ENCODE results near the gene B4GALNT4. TPM values are rescaled to one million over a fixed set of nuclear protein-coding genes. Genes with fewer than 3 reads are reported as not detected.
"Not testable (repeated sequence)": the region's sequence is repeated elsewhere in the genome, so short reads cannot be mapped to it uniquely, and the experiment has no call there.

Gene B4GALNT4
- total RNA-seq, 1 experiment from 2014 or later, result 8.1 TPM

GRCh38 chr11:390175-390574 lies 20.9 kb downstream of the B4GALNT4 start:
- no peak for DNase-seq (ENCODE audit: extremely low read depth, low read depth)

- no peak for DNase-seq (ENCODE audit: extremely low read depth, low read depth)
Measured at GRCh38 chr11:391117-392017, 22.1 kb downstream of the B4GALNT4 start.

DNA sequence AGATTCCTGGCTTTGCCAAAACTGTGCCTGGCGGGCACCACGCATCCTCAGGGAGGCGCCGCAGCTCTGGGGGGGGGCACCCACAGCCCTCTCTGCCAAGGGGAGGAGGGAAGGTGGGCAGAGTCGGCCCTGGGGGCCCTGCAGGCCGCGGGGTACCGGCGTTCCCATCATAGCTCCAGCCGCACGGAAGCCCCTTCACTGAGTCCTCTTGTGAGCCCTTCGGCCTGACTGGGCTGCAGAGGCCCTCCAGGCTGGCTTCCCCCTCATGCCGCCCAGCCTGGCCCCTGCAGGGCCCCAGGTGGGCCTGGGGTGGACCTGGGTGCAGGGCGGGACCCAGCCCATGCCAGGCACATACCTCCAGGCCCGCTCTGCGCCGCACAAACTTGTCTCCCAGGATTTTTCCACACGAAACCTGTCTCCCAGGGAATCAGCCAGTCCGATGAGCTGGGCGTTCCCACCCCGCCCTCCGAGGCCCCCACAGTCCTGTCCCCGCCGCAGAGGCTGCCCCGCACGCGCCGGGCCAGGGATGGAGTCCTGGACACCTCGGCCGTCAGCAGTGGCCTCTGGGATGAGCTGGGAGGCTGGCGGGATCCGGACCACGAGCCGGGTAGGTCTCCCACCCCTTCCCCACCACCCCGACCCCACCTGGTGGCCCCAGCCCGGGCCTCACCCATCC lies 22.9 kb downstream of the B4GALNT4 start:
- no peak for DNase-seq (ENCODE audit: extremely low read depth, low read depth)

DNA sequence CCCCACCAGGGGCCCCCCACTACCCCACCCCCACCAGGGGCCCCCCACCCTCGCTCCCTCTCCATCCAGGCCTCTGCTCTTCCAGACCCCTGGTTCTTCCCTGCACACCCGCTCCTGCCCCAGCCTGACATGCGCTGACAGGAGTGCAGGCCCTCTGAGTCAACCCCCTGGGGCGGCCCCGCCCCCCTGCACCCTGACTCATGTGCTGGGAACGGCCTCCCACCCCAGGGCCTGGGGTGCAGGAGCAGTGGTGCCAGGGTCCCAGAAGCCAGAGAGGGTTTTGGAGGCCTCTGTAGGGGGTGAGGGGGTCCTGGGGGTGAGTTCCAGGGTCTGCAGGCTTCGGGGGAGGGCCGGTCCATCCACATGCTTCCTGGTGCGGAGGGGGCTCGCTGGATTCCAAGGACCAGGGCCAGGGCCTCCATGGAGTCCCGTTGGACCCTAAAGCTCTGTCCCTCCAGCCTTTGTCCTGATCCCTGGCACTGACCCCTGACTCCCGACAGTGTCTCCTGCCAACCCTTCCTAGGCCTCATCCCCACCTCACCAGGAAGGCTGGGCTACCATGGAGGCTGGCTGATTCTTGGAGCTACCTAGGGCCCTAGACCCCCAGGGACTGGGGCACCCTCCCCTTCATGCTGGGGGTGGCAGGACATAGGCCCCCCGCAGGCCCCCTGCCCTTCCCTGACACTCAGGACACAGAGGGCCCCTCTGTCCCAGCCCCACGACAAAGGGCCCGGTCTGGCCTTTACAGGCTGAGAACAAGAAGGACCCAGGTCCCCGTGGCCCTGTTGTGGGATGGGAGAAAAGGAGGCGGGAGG lies 24.1 kb downstream of the B4GALNT4 start:
- peak; percentile 77 for DNase-seq (ENCODE audit: extremely low read depth, low read depth)

DNA sequence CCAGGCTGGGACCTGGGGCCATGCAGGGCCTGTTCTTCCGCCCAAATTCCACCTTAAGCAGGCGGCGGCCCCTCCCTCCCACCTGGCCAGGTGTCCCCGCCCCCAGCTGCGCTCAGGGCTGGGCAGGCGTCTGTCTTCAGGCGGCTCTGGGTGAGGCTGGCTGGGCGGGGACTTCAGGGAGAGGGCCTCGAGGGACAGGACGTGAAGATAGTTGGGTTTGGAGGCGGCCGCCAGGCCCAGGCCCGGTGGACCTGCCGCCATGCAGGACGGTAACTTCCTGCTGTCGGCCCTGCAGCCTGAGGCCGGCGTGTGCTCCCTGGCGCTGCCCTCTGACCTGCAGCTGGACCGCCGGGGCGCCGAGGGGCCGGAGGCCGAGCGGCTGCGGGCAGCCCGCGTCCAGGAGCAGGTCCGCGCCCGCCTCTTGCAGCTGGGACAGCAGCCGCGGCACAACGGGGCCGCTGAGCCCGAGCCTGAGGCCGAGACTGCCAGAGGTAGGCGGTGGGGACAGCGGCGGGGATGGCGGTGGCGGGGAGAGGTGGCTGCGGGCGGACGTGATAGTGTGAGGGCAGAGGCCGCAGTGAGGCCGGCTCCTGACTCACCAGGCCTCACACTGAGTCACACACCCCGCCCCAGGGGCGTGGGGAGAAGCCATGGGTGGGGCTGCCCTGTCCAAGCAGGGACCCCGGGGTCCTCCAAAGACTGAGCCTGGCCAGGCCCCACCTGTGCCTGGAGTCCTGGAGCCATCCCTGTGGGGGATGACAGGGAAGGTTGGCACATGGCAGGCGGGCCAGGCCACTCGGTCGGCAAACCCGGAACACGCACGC lies 24.9 kb downstream of the B4GALNT4 start, which contains the start of gene PKP3:
Gene PKP3, plus strand, starts transcription at position 176 of the 824 bp plus-strand sequence. Its CDS starts 84 bp downstream, at position 260.
- DNase-seq (ENCODE audit: extremely low read depth, low read depth), result peak; percentile 64

- no peak for DNase-seq (ENCODE audit: extremely low read depth, low read depth)
Measured at GRCh38 chr11:394858-395655, 25.8 kb downstream of the B4GALNT4 start.

DNA sequence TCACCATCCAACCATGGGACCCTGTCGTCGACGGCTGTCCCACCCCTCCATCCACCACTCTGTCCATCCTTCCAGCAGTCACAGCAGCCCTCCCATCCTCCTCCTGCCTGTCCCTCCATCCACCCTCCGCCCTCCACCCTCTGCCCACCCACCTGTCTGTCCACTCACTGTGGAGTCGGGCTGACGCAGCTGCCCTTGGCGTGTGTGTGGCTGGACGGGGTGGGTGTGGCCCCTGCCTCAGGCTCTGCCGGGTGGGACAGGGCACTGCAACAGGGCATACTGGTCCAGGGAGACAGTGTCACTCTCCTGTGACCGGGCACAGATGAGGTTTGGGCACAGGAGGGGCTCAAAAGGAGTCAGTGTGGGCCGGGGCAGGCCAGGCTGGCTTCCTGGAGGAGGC lies 26.6 kb downstream of the B4GALNT4 start:
- no peak for DNase-seq (ENCODE audit: extremely low read depth, low read depth)

DNA sequence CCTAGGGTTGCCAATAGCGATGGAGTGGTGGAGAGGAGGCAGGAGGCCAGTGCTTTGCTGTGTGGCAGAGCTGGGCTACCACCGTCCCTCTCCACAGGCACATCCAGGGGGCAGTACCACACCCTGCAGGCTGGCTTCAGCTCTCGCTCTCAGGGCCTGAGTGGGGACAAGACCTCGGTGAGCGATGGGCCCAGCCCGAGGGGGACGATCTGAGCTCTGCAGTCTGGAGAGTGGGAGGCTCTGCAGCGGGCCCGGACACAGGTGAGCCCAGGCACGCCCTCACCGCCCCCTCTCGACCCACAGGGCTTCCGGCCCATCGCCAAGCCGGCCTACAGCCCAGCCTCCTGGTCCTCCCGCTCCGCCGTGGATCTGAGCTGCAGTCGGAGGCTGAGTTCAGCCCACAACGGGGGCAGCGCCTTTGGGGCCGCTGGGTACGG lies 27.2 kb downstream of the B4GALNT4 start:
- DNase-seq (ENCODE audit: extremely low read depth, low read depth), result no peak

DNA sequence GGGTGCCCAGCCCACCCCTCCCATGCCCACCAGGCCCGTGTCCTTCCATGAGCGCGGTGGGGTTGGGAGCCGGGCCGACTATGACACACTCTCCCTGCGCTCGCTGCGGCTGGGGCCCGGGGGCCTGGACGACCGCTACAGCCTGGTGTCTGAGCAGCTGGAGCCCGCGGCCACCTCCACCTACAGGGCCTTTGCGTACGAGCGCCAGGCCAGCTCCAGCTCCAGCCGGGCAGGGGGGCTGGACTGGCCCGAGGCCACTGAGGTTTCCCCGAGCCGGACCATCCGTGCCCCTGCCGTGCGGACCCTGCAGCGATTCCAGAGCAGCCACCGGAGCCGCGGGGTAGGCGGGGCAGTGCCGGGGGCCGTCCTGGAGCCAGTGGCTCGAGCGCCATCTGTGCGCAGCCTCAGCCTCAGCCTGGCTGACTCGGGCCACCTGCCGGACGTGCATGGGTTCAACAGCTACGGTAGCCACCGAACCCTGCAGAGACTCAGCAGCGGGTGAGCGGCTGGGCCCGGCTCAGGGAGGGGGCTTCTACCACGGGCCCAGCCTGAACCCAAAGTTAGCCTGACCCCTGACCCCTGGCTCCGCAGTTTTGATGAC lies 27.7 kb downstream of the B4GALNT4 start:
- DNase-seq (ENCODE audit: extremely low read depth, low read depth), result no peak

DNA sequence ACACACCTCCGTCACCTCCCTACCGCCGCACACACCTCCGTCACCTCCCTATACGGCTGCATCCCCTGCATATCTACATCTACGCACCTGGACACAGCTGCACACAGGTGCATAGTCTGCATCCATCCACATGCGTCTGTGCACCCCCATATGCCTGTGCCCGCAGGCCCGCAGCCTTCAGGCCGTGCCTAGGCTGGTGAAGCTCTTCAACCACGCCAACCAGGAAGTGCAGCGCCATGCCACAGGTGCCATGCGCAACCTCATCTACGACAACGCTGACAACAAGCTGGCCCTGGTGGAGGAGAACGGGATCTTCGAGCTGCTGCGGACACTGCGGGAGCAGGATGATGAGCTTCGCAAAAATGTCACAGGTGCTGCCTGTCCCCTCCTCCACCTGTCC lies 29.5 kb downstream of the B4GALNT4 start:
- no peak for DNase-seq (ENCODE audit: extremely low read depth, low read depth)

GRCh38 chr11:399731-400211 lies 30.5 kb downstream of the B4GALNT4 start:
- DNase-seq (ENCODE audit: extremely low read depth, low read depth), result no peak

DNA sequence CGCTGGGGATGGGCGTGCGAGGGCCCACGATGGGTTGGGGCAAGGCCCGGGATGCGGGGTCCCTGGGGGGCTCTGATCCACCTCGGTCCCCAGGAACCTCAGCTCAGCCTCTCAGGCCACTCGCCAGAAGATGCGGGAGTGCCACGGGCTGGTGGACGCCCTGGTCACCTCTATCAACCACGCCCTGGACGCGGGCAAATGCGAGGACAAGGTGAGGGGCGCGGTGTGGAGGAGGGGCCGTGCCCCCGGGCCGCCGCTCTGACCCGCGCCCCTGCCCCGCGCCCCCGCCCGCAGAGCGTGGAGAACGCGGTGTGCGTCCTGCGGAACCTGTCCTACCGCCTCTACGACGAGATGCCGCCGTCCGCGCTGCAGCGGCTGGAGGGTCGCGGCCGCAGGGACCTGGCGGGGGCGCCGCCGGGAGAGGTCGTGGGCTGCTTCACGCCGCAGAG lies 31.0 kb downstream of the B4GALNT4 start:
- DNase-seq (ENCODE audit: extremely low read depth, low read depth), result no peak

- not testable (repeated sequence) for DNase-seq (ENCODE audit: extremely low read depth, low read depth)
Measured at GRCh38 chr11:401196-401595, 31.9 kb downstream of the B4GALNT4 start.

DNA sequence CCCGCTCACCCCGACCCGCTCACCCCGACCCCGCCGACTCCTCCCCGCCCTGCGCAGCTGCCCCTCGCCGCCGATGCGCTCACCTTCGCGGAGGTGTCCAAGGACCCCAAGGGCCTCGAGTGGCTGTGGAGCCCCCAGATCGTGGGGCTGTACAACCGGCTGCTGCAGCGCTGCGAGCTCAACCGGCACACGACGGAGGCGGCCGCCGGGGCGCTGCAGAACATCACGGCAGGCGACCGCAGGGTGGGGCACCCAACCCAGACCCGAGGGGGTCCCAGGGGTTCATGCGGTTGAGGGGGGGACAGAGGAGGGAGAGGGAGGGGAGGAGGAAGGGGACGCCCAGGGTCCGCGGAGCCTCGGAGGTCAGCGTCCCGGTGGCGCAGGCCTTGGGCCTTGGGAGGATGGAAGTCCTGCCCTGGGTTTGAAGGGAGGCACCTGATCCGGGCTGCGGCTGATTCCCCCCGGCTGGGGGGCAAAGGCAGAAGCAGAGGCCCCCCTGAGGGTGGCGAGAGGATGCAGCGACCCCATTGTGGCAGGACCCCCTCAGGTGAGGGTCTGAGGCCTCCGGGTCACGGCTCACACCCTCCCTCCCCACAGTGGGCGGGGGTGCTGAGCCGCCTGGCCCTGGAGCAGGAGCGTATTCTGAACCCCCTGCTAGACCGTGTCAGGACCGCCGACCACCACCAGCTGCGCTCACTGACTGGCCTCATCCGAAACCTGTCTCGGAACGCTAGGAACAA lies 33.9 kb downstream of the B4GALNT4 start:
- no peak for DNase-seq (ENCODE audit: extremely low read depth, low read depth)

DNA sequence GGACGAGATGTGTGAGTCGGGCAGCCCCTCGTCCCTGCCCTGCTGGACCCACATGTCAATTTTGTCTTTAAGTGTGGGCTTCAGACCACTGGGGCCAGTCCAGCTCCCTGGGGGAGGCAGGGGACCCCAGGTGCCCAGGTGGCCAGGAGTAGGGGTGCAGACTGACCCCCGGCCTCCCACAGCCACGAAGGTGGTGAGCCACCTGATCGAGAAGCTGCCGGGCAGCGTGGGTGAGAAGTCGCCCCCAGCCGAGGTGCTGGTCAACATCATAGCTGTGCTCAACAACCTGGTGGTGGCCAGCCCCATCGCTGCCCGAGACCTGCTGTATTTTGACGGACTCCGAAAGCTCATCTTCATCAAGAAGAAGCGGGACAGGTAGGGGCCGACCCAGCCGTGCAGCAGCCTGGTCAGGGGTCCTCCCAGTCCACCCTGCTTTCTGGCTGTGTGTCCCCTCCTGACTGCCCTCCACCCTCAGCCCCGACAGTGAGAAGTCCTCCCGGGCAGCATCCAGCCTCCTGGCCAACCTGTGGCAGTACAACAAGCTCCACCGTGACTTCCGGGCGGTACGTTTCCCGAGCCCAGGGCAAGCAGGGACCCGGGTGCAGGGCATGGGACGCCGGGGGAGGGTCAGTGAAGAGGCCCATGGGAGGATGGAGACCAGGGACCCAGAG lies 34.6 kb downstream of the B4GALNT4 start:
- no peak for DNase-seq (ENCODE audit: extremely low read depth, low read depth)

DNA sequence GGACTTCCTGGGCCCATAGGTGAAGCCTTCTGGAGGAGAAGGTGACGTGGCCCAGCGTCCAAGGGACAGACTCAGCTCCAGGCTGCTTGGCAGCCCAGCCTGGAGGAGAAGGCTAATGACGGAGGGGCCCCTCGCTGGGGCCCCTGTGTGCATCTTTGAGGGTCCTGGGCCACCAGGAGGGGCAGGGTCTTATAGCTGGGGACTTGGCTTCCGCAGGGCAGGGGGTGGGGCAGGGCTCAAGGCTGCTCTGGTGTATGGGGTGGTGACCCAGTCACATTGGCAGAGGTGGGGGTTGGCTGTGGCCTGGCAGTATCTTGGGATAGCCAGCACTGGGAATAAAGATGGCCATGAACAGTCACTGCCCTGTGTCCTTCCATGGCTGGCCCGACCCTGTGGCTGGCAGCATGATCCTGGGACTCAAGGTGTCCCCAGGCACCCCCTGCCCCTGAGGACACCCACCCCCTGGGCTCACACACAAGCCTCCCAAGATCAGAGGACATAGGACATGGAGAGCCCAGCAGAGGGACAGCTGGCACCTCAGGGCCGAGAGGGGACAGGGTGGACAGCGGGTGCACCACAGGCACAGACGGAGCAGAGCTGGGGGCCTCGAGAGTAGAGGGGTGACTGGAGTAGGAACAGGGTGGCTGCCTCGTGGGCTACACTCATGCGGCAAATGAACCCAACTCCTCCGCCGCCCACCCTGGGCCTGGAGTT lies 35.4 kb downstream of the B4GALNT4 start:
- DNase-seq (ENCODE audit: extremely low read depth, low read depth), result no peak

Measured in NCI-H460 (cell line).